ENCODE results near the gene PODXL2.

PODXL2 gene

DNA sequence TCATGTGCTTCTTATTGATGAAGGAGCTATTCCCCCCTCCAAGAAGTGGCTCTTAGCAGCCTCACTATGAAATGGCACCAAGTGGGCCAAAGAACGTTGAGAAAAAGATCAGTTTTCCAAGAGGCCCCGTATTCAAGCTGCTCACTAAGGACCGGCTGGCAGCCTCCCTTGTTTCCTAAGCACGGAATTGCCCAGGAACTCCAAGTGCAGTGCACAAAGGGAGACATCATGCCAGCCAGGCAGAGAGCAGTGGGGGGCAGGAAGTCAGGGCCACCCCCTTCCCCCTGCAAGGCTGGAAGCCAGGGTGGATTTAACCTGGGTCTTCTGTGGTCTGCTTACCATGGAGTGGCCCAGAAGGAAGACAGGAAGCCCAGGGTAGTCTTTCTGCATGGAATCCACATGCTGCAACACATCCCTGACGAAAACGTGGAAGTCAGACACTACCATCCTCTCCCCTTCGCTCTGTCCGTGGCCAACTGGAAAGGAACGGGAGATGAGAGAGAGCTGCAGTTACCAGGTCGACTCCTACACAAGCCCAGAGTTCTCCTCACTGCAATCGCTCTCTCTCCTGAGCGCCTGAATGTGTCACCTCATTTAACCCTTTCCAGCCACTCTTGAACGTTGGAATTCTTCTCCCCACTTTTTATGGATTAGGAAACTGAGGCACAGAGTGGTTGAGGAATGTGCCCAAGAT lies 93.3 kb downstream of the PODXL2 start:
- peaks cover 10% of the 10 kb centered on the region for H3K27me3 Mint-ChIP-seq (ENCODE audit: low read depth)
- H3K4me3 Mint-ChIP-seq, result no peak overlapping the region
- no peaks in the 10 kb centered on the region for H3K9me3 Mint-ChIP-seq
- H3K36me3 Mint-ChIP-seq (ENCODE audit: low read depth), result no peaks in the 10 kb centered on the region
- H3K27ac Mint-ChIP-seq, result no peak overlapping the region
- no peaks in the 10 kb centered on the region for H3K4me1 Mint-ChIP-seq (ENCODE audit: low read depth)

Measured in T-helper 1 cell treated with Interleukin-12 subunit alpha and Interleukin-12 subunit beta and Interleukin-4 antibody, amounts not matched to agents 30 μg/mL and 1 μg/mL, for 36 hours (primary cell).